Stomach (tissue), 4 donors: ENCODE results near the gene CHST11.

Experiments used
- EP300 ChIP-seq: sonication (generic); formaldehyde crosslinking; IDR thresholded peaks from one replicate; pipeline ENCODE4 v1.6.1; 2017; ENCODE audit warnings: antibody characterized with exemption
- POLR2A ChIP-seq, 4 donors: fragments of 450-650 bp; IDR thresholded peaks; one replicate each; pipeline ENCODE4 v1.6.1; 2016; ENCODE audit warnings: antibody characterized with exemption in 4 of 4, control low read depth in 2 of 4, mild to moderate bottlenecking in 1 of 4, moderate library complexity in 1 of 4
- POLR2AphosphoS5 ChIP-seq, 3 donors: sonication (generic); formaldehyde crosslinking; IDR thresholded peaks; one replicate each; pipeline ENCODE4 v1.6.1; 2016; ENCODE audit warnings: antibody characterized with exemption in 3 of 3
- TF ChIP-seq, protein P1 (sequence below), 7 experiments: fragments of 450-650 bp in 4 of 7; fragments of 200-600 bp in 3 of 7; sonication (generic) in 3 of 7; IDR thresholded peaks; one replicate each; pipeline ENCODE4 v1.5.1; 2016 to 2019; ENCODE audit warnings: antibody characterized with exemption in 7 of 7, control low read depth in 2 of 7, mild to moderate bottlenecking in 1 of 7

DNA sequence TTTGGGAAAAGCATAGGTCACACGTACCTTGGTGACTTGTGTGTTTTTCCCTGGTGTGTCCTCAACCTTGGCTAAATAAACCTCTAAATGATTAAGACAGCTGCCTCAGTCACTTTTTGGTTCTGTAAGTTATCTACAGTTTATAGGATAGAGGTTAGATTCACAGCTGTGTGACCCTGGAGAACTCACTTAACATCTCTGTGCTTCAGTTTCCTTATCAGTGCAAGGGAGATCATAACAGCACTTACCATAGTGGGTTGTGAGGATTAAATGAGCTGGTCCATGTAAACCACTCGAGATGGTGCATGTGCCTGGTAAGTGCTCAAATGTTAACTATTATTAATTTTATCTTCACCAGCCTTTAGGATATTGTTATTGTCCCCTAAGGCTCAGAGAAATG, 35.4 kb upstream of the CHST11 start:
- TF ChIP-seq, protein P1, sequence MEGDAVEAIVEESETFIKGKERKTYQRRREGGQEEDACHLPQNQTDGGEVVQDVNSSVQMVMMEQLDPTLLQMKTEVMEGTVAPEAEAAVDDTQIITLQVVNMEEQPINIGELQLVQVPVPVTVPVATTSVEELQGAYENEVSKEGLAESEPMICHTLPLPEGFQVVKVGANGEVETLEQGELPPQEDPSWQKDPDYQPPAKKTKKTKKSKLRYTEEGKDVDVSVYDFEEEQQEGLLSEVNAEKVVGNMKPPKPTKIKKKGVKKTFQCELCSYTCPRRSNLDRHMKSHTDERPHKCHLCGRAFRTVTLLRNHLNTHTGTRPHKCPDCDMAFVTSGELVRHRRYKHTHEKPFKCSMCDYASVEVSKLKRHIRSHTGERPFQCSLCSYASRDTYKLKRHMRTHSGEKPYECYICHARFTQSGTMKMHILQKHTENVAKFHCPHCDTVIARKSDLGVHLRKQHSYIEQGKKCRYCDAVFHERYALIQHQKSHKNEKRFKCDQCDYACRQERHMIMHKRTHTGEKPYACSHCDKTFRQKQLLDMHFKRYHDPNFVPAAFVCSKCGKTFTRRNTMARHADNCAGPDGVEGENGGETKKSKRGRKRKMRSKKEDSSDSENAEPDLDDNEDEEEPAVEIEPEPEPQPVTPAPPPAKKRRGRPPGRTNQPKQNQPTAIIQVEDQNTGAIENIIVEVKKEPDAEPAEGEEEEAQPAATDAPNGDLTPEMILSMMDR (IDR thresholded peaks at IDR 0.05), result no peak
- no peak for TF ChIP-seq POLR2AphosphoS5 (IDR thresholded peaks at IDR 0.05)
- no peak for TF ChIP-seq EP300
- TF ChIP-seq POLR2A (IDR thresholded peaks at IDR 0.05), result no peak
